Measurements from ENCODE around the gene ZSWIM4.
"Not testable (repeated sequence)": the region's sequence is repeated elsewhere in the genome, so short reads cannot be mapped to it uniquely, and the experiment has no call there.

GRCh38 chr19:13851734-13852114 is 56.5 kb downstream of the ZSWIM4 start:
- TF ChIP-seq, protein P1, sequence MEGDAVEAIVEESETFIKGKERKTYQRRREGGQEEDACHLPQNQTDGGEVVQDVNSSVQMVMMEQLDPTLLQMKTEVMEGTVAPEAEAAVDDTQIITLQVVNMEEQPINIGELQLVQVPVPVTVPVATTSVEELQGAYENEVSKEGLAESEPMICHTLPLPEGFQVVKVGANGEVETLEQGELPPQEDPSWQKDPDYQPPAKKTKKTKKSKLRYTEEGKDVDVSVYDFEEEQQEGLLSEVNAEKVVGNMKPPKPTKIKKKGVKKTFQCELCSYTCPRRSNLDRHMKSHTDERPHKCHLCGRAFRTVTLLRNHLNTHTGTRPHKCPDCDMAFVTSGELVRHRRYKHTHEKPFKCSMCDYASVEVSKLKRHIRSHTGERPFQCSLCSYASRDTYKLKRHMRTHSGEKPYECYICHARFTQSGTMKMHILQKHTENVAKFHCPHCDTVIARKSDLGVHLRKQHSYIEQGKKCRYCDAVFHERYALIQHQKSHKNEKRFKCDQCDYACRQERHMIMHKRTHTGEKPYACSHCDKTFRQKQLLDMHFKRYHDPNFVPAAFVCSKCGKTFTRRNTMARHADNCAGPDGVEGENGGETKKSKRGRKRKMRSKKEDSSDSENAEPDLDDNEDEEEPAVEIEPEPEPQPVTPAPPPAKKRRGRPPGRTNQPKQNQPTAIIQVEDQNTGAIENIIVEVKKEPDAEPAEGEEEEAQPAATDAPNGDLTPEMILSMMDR (IDR thresholded peaks at IDR 0.05) = not testable (repeated sequence)
- not testable (repeated sequence) for TF ChIP-seq POLR2A (IDR thresholded peaks at IDR 0.05)

Data from ovary (tissue), 3 donors.